ENCODE measurements around the gene GALK2.
"Not testable (repeated sequence)": the region's sequence is repeated elsewhere in the genome, so short reads cannot be mapped to it uniquely, and the experiment has no call there.

The GALK2 gene

DNA sequence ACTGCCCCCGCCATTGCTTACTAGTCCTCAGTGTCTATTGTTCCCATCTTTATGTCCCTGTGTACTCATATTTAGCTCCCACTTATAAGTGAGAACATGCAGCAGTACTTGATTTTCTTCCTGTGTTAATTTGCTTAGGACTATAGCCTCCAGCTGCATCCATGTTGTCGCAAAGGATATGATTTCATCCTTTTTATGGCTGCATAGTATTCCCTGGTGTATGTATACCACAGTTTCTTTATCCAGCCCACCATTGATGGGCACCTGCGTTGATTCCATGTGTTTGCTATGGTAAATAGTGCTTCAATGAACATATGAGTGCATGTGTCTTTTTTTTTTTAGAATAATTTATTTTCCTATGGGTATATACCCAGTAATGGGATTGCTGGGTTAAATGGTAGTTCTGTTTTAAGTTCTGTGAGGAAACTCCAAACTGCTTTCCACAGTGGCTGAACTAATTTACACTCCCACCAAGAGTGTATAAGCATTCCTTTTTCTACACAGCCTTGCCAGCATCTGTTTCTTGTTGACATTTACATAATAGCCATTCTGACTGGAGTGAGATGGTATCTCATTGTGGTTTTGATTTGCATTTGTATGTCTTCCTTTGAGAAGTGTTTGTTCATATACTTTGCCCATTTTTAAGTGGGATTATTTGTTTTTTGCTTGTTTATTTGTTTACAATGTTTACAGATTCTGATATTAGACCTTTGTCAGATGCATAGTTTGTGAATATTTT is 53.7 kb downstream of the GALK2 start:
- DNase-seq (ENCODE audit: low read depth, low spot score) = no peak

DNA sequence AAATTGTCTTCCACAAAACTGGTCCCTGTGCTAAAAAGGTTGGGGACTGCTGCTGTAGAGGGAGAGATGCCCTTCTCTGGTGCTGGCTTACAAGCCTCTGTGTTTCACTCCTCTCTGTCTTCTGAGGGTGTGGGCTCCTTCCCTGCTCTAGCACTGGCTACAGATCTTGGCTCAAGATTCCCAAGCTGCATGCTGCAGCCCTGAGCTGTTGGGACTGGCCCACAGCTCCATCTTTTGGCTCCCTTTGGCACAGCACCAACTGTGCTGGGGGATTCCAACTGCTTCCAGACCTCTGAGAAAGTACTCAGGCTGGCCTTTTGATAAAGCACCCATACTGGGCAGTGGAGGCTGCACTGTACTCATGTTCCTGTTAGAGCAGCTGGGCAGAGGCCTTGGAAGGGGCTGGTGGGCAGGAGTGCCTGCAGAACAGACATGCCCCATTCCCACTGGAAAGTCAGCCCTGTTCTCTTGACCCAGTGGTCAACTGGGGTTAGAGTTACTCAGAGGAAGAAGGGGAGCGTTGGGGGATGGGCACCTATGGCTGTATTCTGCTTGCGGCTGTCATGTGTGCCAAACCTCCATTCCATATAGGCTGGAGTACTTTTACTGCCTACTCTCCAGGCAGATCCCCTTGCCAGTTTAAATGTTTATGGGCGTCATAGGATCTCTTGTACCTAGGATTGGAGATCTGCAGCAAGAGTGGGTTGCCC is 55.7 kb downstream of the GALK2 start:
- DNase-seq (ENCODE audit: low read depth, low spot score) = peak; percentile 69

DNA sequence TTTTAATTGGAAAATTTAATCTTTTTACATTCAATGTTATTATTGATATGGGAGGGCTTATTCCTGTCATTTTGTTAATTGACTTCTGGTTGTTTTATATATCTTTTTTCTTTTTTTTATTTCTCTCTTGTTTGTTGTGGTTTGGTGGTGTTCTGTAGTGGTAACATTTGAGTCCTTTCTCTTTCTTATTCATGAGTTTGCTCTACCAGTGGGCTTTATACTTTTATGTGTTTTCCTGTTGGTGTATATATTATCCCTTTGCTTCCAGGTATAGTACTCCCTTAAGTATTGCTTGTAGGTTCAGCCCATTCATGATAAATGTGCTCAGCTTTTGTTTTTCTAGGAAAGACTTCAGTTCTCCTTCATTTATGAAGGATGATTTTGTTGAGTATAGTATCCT is 57.6 kb downstream of the GALK2 start:
- DNase-seq (ENCODE audit: low read depth, low spot score) = no peak

GRCh38 chr15:49229922-49230321 is 59.9 kb downstream of the GALK2 start:
- DNase-seq (ENCODE audit: low read depth, low spot score) = no peak

- no peak for DNase-seq (ENCODE audit: low read depth, low spot score)
Observed at GRCh38 chr15:49232236-49232806, 62.3 kb downstream of the GALK2 start.

GRCh38 chr15:49235446-49236124 is 65.5 kb downstream of the GALK2 start:
- DNase-seq (ENCODE audit: low read depth, low spot score) = no peak

DNA sequence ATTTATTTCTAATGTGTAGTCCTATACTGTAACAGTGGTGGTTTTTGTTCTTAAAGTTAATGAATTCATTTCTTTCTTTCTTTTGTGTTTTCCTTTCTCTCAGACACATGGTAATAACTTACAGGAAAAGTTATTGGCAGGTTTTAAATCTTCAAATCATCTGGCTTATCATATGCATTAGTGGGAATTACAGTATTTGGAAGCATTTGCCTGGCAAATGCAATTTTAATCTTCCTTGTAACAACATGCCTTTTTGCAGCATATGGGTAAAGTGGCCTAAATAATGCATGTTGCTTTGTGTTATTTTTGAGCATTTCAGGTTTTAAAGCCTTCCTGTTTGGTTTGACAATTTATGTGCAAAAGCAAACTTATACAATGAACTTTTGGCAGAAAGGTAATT is 66.8 kb downstream of the GALK2 start:
- no peak for DNase-seq (ENCODE audit: low read depth, low spot score)

GRCh38 chr15:49238342-49238741 is 68.3 kb downstream of the GALK2 start:
- DNase-seq (ENCODE audit: low read depth, low spot score) = no peak

DNA sequence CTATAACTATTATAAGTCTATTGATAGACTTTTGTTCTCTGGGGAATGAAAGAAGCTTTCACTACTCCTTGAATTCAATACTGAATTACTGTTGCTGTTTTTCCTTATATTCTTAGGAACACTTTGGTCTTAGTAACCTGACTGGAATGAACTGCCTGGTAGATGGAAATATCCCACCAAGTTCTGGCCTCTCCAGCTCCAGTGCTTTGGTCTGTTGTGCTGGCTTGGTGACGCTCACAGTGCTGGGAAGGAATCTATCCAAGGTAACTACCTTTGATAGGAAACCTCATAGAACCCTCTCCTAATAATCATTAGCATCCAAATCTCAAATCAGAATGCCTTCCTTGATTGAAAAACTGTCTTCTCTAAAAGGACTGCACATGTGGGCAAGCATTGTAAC is 69.1 kb downstream of the GALK2 start:
- no peak for DNase-seq (ENCODE audit: low read depth, low spot score)

- no peak for DNase-seq (ENCODE audit: low read depth, low spot score)
Observed at GRCh38 chr15:49242820-49243219, 72.8 kb downstream of the GALK2 start.

GRCh38 chr15:49247556-49248110 is 77.6 kb downstream of the GALK2 start:
- DNase-seq (ENCODE audit: low read depth, low spot score) = no peak

GRCh38 chr15:49248291-49248690 is 78.2 kb downstream of the GALK2 start:
- no peak for DNase-seq (ENCODE audit: low read depth, low spot score)

GRCh38 chr15:49255966-49256759 is 86.1 kb downstream of the GALK2 start:
- DNase-seq (ENCODE audit: low read depth, low spot score) = no peak

GRCh38 chr15:49265117-49265516 is 95.1 kb downstream of the GALK2 start:
- DNase-seq (ENCODE audit: low read depth, low spot score) = not testable (repeated sequence)

GRCh38 chr15:49265911-49266310 is 95.9 kb downstream of the GALK2 start:
- no peak for DNase-seq (ENCODE audit: low read depth, low spot score)

DNA sequence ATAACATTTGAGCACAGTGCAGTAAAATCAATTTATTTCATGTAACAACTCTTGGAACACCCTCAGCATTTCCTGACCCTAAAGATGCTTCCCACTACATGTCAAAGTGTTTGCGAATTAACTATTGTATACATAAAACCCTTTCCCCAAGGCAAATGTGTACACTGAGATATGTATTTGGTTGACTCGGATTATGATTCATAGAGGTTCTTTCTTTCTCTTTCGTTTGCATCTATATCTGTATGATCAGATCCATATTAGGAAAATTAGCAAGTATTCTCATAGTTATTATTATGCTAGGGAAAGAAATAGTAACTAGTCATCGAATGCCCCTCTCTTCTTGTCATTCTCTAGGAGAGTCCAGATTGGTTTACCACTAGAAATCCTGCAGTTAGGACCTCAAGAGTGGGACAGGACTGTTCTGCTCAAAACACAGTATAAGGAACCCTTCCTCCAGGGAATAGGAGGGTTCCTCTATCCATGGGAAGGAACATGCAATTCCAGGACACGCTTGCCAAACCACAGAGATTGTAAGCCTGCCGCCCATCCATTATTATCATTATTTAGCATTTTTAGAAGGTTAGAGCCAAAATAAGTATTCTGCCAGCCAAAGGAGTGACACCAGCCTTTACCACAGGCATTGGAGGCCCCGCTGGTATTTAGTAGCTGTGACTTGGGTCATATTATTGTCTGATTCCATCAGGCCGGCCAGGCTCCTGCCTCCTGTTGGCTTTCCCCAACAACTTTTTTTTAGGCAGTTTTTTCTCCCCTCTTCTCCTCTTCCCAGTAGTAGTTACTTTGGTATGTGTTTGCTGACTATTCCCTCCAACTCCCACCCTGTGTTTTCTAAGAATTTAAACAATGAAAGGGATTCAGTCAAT is 100.7 kb downstream of the GALK2 start:
- peak; percentile 9 for DNase-seq (ENCODE audit: low read depth, low spot score)

GRCh38 chr15:49273734-49274318 is 103.8 kb downstream of the GALK2 start:
- no peak for DNase-seq (ENCODE audit: low read depth, low spot score)

DNA sequence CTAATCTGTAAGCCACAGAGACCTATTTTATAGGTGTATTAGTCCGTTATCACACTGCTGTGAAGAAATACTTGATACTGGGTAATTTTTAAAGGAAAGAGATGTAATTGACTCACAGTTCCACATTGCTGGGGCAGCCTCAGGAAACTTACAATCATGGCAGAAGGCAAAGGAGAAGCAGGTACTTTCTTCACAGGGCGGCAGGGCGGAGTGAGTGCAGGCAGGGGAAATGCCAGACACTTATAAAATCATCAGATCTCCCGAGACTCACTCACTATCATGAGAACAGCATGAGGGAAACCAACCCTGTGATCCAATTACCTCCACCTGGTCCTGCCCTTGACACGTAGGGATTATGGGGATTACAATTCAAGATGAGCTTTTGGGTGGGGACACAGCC is 108.7 kb downstream of the GALK2 start:
- no peak for DNase-seq (ENCODE audit: low read depth, low spot score)

DNA sequence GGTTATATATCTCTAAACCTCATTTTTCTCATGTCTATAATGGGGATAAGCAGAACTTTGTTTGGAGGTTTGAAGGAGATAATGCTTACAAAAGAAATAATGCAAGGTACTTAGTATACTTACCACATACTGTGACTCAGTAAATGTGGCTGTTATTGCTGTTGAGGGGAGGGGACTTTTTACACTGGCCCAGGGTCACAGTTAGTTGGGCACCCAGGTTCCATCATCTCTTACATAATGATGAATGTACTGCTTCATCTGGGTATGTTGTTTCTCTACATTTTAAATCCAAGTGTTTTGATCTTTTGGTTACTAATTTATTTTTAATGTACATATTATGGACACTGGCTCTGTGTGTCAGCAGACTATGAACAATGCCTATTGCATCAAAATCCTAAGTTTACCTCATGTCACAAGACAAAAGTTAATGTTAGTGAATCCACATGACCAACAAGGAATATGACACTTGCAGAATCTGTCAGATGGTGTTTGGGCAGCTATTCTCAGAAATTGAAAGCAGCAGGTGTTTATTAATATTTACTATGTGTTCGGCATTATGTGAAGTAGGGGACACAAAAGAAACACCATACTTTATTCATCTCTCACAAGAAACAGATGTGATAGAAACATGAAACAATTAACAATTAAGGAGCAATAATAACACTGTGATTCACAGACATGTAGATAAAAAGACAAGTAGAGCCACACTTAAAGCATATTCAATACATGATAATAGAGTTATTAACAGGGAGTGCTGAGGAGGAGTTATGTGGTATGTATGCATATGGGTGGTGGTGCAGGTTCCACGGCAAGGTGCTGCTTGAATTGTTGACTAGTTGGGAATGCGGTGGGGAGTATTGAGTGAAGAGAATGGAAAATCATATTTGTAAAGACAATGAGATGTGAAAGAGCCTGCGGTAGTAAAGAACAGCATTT is 109.7 kb downstream of the GALK2 start:
- no peak for DNase-seq (ENCODE audit: low read depth, low spot score)

Measured in iPS DF 19.7 (cell line).